ENCODE measurements around the gene ST8SIA2. TPM values are rescaled to one million over a fixed set of nuclear protein-coding genes. Genes with fewer than 3 reads are reported as not detected.

The ST8SIA2 gene
- total RNA-seq, 1 experiment from 2014 or later = 2.9 TPM

- no peak for TF ChIP-seq RELA (CRISPR knock-in tag; IDR thresholded peaks at IDR 0.05; ENCODE audit: borderline replicate concordance)
- TF ChIP-seq JUN (CRISPR knock-in tag; IDR thresholded peaks at IDR 0.05) = no peak
- no peak for TF ChIP-seq SOX15 (CRISPR knock-in tag; IDR thresholded peaks at IDR 0.05)
- TF ChIP-seq ZMAT4 (CRISPR knock-in tag; IDR thresholded peaks at IDR 0.05) = no peak
- no peak for TF ChIP-seq MYBL2 (CRISPR knock-in tag; IDR thresholded peaks at IDR 0.05)
- no peak for TF ChIP-seq NFATC4 (CRISPR knock-in tag; IDR thresholded peaks at IDR 0.05)
- TF ChIP-seq ZBTB43 (CRISPR knock-in tag; IDR thresholded peaks at IDR 0.05) = no peak
- no peak for TF ChIP-seq OVOL2 (CRISPR knock-in tag; IDR thresholded peaks at IDR 0.05; ENCODE audit: borderline replicate concordance)
- TF ChIP-seq FOXP1 (CRISPR knock-in tag; IDR thresholded peaks at IDR 0.05; ENCODE audit: borderline replicate concordance) = no peak
- TF ChIP-seq ELF4 (CRISPR knock-in tag; IDR thresholded peaks at IDR 0.05; ENCODE audit: low read depth) = no peak
- no peak for TF ChIP-seq AR (CRISPR knock-in tag; IDR thresholded peaks at IDR 0.05)
Observed at GRCh38 chr15:92409006-92409405, 15.3 kb downstream of the ST8SIA2 start (continued).

- H3K4me3 Mint-ChIP-seq = no peak overlapping the region
- ChIA-PET POLR2A (no interaction called here), CTCF (interaction anchor here (1.0 kb wide), 1 partner anchor 11 kb away, joined by 3 read pairs; no protein-coding TSS in a partner anchor)
- DNase-seq (ENCODE audit: low spot score) (no peak), ATAC-seq (no peak)
- peaks cover 2% of the 10 kb centered on the region; the same call in 1 of the 2 replicates for H3K27me3 Mint-ChIP-seq (ENCODE audit: low read depth)
- H3K9me3 Mint-ChIP-seq = no peaks in the 10 kb centered on the region
- H3K36me3 Mint-ChIP-seq = no peaks in the 10 kb centered on the region
- no peak overlapping the region for H3K27ac Mint-ChIP-seq
- TF ChIP-seq TEAD1 (CRISPR knock-in tag; IDR thresholded peaks at IDR 0.05) (no peak), ZNF281 (CRISPR knock-in tag; IDR thresholded peaks at IDR 0.05) (no peak), ZNF317 (CRISPR knock-in tag; IDR thresholded peaks at IDR 0.05; ENCODE audit: borderline replicate concordance, low read depth) (no peak), PRDM15 (CRISPR knock-in tag; IDR thresholded peaks at IDR 0.05) (no peak), CREM (CRISPR knock-in tag; IDR thresholded peaks at IDR 0.05) (no peak), ETV6 (CRISPR knock-in tag; IDR thresholded peaks at IDR 0.05) (no peak), FOXP4 (CRISPR knock-in tag; IDR thresholded peaks at IDR 0.05) (no peak)
- H3K4me1 Mint-ChIP-seq = peaks cover 10% of the 10 kb centered on the region; the same call in 1 of the 2 replicates
Observed at GRCh38 chr15:92409521-92409920, 15.8 kb downstream of the ST8SIA2 start.

Data from WTC11 (cell line).